Tibial nerve (tissue), 3 donors: Measurements from ENCODE around the gene OTOS.

ENCODE experiments used
- EP300 ChIP-seq, 2 donors: sonication (generic); formaldehyde crosslinking; IDR thresholded peaks; one replicate each; pipeline ENCODE4 v1.6.1; 2017; ENCODE audit warnings: antibody characterized with exemption in 2 of 2, mild to moderate bottlenecking in 1 of 2
- POLR2A ChIP-seq, 2 donors: fragments of 450-650 bp; IDR thresholded peaks; one replicate each; pipeline ENCODE4 v1.6.1; 2017; ENCODE audit warnings: antibody characterized with exemption in 2 of 2, mild to moderate bottlenecking in 2 of 2, moderate library complexity in 2 of 2

GRCh38 chr2:240178564-240178963 lies 38.1 kb upstream of the OTOS start:
- no peak for TF ChIP-seq EP300 (IDR thresholded peaks at IDR 0.05)
- TF ChIP-seq POLR2A (IDR thresholded peaks at IDR 0.05), result no peak
